GM18951 (cell line): ENCODE results near the gene WNT6.

ENCODE experiments used
- POLR2A ChIP-seq: IDR thresholded peaks from 4 replicates; pipeline ENCODE4 v1.6.1; 2011; ENCODE audit warnings: mild to moderate bottlenecking; ENCODE audit not compliant: insufficient read length, insufficient read depth; ENCODE audit errors: extremely low read depth
- in situ Hi-C: fragments of 300-500 bp; cut with MboI; formaldehyde crosslinking; loops from one replicate; pipeline ENCODE4 v1.12.0; 2022; ENCODE audit warnings: low sequenced_read_pairs, mixed read lengths, inconsistent platforms; ENCODE audit not compliant: unreplicated experiment

Gene WNT6

GRCh38 chr2:218856896-218857243 is 2.7 kb upstream of the WNT6 start:
- TF ChIP-seq POLR2A, result no peak
- in situ Hi-C loops, result no loop called here

- TF ChIP-seq POLR2A, result no peak
- in situ Hi-C loops, result no loop called here
Observed at GRCh38 chr2:218857371-218858137, 2.1 kb upstream of the WNT6 start.

GRCh38 chr2:218858138-218858445 is 1.5 kb upstream of the WNT6 start:
- TF ChIP-seq POLR2A, result no peak
- in situ Hi-C loops, result no loop called here

GRCh38 chr2:218858671-218859555 is 692 bp upstream of the WNT6 start:
- in situ Hi-C loops, result no loop called here
- no peak for TF ChIP-seq POLR2A

GRCh38 chr2:218859988-218860831 is 605 bp downstream of the WNT6 start:
- in situ Hi-C loops, result loop anchor here (10.0 kb wide), 1 partner anchor 115 kb away; no protein-coding TSS in a partner anchor

GRCh38 chr2:218860950-218861381 is 1.4 kb downstream of the WNT6 start:
- in situ Hi-C loops, result loop anchor here (10.0 kb wide), 1 partner anchor 114 kb away; no protein-coding TSS in a partner anchor

More at GRCh38 chr2:218859988-218860831, 605 bp downstream of the WNT6 start:
- TF ChIP-seq POLR2A, result no peak

GRCh38 chr2:218861645-218862318 is 2.2 kb downstream of the WNT6 start:
- TF ChIP-seq POLR2A, result no peak

More at GRCh38 chr2:218860950-218861381, 1.4 kb downstream of the WNT6 start:
- TF ChIP-seq POLR2A, result no peak

GRCh38 chr2:218863021-218863520 is 3.5 kb downstream of the WNT6 start:
- TF ChIP-seq POLR2A, result no peak
- in situ Hi-C loops, result loop anchor here (10.0 kb wide), 1 partner anchor 112 kb away; no protein-coding TSS in a partner anchor

More at GRCh38 chr2:218861645-218862318, 2.2 kb downstream of the WNT6 start:
- in situ Hi-C loops, result loop anchor here (10.0 kb wide), 1 partner anchor 113 kb away; no protein-coding TSS in a partner anchor

GRCh38 chr2:218865396-218865795 is 5.8 kb downstream of the WNT6 start:
- in situ Hi-C loops, result loop anchor here (10.0 kb wide), 1 partner anchor 109 kb away; no protein-coding TSS in a partner anchor

GRCh38 chr2:218865999-218866398 is 6.4 kb downstream of the WNT6 start:
- in situ Hi-C loops, result loop anchor here (10.0 kb wide), 1 partner anchor 109 kb away; no protein-coding TSS in a partner anchor
- TF ChIP-seq POLR2A, result no peak

More at GRCh38 chr2:218865396-218865795, 5.8 kb downstream of the WNT6 start:
- no peak for TF ChIP-seq POLR2A

- no peak for TF ChIP-seq POLR2A
- in situ Hi-C loops, result loop anchor here (10.0 kb wide), 1 partner anchor 107 kb away; no protein-coding TSS in a partner anchor
Observed at GRCh38 chr2:218867900-218868299, 8.3 kb downstream of the WNT6 start.

- no peak for TF ChIP-seq POLR2A
- in situ Hi-C loops, result loop anchor here (10.0 kb wide), 1 partner anchor 106 kb away; no protein-coding TSS in a partner anchor
Observed at GRCh38 chr2:218869064-218869463, 9.5 kb downstream of the WNT6 start.
